Activated CD4-positive, alpha-beta T cell treated with anti-CD3 and anti-CD28 coated beads, Interleukin-2, amount 50 U/mL, for 4 hours (primary cell): Measurements from ENCODE around the gene ELAPOR1.

Source experiments
- DNase-seq, 2 experiments: peaks; one replicate each; pipeline ENCODE4 v3.0.0-alpha.2; 2020

ELAPOR1 gene, protein sequence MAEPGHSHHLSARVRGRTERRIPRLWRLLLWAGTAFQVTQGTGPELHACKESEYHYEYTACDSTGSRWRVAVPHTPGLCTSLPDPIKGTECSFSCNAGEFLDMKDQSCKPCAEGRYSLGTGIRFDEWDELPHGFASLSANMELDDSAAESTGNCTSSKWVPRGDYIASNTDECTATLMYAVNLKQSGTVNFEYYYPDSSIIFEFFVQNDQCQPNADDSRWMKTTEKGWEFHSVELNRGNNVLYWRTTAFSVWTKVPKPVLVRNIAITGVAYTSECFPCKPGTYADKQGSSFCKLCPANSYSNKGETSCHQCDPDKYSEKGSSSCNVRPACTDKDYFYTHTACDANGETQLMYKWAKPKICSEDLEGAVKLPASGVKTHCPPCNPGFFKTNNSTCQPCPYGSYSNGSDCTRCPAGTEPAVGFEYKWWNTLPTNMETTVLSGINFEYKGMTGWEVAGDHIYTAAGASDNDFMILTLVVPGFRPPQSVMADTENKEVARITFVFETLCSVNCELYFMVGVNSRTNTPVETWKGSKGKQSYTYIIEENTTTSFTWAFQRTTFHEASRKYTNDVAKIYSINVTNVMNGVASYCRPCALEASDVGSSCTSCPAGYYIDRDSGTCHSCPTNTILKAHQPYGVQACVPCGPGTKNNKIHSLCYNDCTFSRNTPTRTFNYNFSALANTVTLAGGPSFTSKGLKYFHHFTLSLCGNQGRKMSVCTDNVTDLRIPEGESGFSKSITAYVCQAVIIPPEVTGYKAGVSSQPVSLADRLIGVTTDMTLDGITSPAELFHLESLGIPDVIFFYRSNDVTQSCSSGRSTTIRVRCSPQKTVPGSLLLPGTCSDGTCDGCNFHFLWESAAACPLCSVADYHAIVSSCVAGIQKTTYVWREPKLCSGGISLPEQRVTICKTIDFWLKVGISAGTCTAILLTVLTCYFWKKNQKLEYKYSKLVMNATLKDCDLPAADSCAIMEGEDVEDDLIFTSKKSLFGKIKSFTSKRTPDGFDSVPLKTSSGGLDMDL

DNA sequence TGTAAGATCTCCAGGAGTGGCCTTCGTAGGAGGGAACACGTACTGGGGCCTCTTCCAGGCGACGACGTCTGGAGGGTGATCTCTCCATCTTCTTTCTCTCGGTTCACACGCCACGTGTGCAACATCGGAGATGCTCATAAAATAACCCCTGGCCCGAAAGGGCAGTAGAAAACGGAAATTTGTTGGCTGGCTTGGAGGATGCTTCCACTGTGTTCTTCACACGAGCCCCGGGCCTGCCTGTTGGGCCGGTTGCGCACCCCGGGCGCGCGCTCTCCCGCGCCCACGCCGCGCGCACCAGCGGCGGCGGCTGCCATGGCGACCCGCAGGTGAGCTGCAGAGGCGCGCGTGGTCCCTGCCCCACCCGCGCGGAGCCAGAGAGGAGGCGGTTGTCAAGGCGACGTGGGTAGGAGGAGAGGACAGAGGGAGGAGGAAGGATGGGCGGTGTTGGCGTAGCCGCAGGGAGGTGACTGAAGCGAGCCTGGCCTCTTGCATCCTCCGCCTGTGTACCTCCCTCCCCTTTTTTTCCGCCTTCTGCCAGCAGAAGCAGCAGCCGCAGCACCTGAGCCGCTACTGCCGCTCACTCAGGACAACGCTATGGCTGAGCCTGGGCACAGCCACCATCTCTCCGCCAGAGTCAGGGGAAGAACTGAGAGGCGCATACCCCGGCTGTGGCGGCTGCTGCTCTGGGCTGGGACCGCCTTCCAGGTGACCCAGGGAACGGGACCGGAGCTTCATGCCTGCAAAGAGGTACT is at the start of gene ELAPOR1:
ELAPOR1 (plus strand) TSS at position 526 of the 752 bp plus-strand sequence; CDS start at position 595, 69 bp downstream.
- peak; percentile 93 to 95 for DNase-seq

DNA sequence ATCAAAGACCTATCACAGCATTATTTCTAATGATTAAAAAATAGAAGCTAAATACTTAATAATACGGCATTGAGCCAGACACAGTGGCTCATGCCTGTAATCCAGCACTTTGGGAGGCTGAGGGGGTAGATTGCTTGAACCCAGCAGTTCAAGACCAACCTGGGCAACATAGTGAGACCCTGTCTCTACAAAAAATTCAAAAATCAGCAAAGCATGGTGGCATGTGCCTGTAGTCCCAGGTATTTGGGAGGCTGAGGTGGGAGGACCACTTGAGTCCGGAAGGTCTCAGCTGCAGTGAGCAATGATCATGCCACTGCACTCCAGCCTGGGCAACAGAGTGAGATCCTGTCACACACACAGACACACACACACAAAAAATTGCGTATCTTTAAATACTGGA is 48.8 kb upstream of the ELAPOR1 start:
- DNase-seq = no peak

DNA sequence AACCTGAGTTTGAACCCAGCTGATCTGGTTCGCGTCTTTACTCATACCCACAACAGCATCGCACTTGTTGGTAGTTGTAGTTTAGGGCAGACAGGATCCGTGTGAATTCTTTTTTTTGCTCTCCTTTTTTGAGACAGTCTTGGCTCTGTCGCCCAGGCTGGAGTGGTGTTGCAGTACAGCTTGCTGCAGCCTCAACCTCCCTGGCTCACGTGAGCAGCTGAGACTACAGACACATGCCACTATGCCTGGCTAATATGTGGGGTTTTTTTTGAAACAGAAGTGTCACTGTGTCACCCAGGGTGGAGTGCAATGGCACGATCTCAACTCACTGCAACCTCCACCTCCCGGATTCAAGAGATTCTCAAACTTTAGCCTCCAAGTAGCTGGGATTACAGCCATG is 46.0 kb upstream of the ELAPOR1 start:
- no peak for DNase-seq

DNA sequence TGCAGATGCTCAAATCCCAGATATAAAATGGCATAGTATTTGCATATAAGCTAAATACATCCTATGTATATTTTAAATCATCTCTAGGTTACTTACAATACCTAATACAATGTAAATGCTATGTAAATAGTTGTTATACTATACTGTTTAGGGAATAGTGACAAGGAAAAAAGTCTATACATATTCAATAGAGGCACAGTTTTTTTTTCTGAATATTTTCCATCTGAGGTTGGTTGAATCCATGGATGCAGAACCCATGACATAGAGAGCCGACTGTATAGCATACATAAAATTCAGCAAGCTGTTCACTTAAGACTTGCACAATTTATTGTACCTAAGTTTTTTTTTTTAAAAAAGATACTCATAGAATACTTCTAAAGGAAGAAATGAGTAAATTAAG is 44.6 kb upstream of the ELAPOR1 start:
- no peak for DNase-seq

DNA sequence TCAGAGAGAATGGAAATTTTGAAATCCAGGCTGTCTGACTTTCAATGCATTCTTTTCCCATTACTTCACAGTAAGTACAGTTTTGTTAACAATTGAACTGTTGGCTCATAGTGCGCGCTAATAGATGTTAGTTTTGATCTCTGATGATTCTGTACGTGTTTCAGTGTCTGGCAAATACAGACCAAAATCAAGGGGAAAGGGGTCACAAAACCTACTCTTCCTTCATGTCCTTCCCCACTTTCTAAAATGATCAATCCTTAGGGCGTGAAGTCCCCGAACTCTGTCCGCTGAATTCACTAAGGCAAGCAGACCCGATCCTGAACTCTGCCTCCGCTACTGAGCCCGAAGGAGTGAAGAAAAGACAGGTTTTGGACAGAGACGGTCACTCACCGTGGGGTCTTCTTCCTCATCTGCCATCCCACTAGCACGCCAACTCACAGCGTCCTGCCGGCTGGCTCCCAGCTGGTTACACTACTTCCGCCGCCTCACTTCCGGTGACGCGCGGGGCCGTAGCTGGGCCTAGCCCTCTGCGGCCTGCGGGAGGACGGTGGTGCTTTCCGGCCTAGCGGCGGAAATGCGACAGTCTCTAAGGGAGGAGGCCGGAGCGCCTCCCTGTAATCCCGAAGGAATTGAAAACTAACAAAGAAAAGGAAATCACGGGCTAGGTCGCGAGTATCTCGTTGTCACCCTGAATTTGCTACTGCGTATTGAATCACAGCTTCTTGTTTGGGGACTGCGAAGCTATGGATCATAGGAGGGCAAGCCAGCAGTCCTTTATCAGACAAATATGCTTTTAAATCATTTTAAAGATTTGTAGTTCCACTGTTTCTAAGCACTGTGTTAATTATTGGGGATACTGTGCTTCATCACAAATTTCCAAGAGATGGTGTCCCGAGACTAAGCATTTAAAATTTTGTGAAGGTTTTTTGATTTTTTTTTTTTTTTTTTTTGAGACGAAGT is 38.1 kb upstream of the ELAPOR1 start, which contains the start of gene TAF13:
TAF13 (minus strand) TSS at position 473 of the 960 bp plus-strand sequence; CDS start at position 417, 56 bp downstream.
- peak; percentile 73 to 75 for DNase-seq

DNA sequence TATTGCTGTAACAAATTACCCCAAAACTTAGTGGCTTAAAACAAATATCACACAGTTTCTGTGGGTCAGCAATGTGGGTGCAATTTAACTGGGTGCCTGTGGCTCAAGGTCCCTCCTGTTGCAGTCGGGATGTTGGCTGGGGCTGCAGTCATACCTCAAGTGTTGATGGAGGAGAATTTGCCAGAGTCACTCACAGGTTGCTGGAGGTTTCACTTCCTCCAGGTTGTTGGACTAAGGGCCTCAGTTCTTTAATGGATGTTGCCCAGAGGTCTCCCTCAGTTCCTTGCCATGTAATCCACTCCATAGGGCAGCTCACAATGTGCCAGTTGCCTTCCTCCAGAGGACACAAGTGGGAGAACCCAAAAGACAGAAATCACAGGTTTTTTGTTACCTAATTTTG is 35.6 kb upstream of the ELAPOR1 start:
- no peak for DNase-seq

DNA sequence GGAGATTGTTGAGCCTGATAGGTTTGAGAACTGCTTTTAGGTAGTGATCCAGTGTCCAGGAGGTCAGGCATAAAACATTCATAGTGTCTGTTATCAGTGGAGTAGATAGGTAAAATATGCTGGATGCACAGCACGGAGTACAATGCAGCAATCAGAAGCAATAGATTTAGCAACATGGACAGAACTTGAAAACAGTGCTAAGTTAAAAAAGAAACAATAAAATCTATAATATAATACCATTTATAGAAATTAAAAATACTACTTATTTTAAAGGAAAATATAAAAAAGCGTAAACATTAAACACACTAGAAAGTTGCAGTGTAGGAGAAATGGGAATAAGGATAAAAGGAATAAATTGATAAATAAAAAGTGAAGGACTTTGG is 34.7 kb upstream of the ELAPOR1 start:
- DNase-seq = no peak

DNA sequence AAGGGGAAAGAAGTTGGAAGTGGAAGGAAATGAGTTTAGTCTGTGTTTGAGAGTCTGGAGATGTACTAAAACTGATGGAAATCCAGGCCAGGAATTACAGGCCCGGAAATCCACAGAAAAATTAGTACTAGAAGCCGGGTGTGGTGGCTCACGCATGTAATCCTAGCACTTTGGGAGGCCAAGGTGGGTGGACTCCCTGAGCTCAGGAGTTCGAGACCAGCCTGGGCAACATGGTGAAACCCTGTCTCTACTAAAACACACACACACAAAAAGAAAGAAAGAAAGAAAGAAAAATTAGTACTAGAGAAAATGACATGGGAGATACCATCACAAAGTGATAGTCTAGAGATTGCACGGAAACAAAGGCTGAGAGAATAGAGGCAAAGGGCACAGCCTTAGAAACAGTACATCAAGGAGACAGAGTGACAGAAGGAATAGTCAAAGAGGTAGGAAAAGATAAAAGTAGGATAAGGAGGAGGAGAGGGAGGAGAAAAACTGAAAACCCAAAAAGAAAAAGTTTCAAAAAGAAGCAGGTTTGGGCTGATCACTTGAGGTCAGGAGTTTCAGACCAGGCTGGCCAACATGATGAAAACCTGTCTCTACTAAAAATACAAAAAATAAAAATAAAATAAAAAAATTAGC is 33.4 kb upstream of the ELAPOR1 start:
- no peak for DNase-seq

DNA sequence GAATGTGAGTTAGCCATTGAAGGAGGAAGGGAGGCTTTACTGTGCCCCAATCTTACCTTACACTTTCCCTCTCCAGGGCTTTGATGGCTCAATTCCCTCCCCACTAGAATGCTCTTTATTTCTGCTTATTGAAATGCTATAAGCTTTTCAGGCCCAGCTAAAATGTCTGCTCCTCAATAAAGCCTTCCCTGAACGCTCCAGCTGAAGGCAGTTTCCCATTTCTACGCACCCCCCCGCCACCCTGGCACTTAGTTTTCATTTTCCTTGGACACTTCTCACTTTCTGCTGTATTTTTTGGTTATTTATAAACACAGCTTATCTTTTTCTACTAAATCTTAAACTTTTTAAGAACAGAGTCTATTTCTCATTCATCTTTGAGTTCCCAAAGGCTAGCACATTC is 30.4 kb upstream of the ELAPOR1 start:
- no peak for DNase-seq

DNA sequence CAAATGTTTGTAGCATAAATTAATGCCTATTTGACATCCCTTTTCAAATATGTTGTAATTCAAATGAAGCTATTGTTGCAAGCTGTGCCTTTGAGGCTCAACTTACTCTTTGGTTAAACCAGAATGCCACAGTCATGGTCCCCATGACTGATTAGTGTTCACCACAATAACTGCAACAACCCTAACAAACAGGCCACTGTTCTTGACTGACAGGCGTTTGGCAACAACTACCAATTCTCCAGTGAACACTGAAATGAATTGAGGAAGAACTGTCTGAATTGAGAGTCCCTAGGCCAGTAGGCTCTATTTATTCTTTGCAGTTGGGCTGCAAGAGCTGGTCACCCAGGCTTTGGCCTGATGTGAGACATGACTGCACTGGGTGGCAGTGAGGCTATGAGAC is 30.0 kb upstream of the ELAPOR1 start:
- no peak for DNase-seq

DNA sequence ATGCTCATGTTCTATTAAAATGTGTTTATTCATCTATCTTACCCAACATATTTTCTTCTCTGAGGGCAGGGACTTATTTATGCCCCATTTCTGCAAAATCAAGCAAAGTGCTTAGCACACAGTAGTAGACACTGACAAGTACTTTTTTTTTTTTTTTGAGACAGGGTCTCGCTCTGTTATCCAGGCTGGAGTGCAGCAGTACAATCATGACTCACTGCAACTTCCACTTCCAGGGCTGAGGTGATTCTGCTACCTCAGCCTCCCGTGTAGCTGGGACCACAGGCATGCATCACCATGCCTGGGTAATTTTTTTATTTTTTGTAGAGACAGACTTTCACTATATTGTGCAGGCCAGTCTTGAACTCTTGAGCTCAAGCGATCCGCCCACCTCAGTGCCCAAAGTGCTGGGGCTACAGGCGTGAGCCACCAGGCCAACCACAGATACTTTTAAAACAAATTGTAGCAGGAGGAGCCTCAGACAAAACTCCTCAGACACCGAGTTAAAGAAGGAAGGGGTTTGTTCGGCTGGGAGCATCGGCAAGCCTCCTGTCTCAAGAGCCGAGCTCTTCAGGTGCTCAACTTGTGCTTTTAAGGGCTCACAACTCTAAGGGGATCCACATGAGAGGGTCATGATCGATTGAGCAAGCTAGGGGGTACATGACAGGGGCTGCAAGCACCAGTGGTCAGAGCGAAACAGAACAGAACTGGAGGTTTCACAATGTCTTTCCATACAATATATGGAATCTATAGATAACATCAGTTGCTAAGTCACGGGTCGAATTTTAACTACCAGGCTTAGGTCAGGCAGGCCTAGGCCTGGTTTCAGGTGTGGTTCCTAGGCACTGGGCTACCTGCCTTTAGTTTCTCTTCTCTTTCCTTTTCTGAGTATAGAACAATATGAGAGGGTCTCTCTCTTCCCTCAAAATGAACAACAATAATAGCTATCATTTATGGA is 29.1 kb upstream of the ELAPOR1 start:
- DNase-seq = no peak

DNA sequence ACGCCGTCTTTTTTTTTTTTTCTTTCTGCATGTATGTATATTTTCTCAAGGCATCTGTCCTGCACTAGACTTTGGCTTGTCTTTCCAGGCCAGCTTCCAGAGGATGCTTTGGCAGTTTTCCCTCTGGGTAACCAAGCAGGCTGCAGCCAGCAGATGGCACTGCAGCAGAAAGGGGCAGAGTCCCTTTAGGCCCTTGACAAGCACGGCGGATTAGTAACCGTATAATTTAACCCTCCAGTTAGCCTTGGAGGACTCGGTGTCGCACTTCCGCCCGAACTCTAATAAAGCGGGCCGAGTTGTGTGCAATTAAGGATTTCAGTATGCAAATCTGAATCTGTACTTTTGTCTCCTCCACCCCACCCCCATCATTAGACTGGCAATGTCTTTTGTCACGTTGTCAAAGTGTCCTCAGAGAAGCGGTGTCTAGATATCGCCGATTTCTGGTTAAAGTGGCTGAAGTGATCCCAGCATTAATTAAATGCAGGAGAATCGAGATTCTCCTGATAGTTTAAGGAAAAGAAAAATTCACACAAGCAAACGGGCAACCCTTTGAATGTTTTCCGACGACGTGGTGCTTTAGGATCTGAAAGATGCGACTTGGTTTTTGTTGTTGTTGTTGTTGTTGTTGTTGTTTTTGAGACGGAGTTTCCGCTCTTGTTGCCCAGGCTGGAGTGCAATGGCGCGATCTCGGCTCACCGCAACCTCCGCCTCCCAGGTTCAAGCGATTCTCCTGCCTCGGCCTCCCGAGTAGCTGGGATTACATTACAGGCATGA is 24.5 kb upstream of the ELAPOR1 start:
- DNase-seq = no peak

DNA sequence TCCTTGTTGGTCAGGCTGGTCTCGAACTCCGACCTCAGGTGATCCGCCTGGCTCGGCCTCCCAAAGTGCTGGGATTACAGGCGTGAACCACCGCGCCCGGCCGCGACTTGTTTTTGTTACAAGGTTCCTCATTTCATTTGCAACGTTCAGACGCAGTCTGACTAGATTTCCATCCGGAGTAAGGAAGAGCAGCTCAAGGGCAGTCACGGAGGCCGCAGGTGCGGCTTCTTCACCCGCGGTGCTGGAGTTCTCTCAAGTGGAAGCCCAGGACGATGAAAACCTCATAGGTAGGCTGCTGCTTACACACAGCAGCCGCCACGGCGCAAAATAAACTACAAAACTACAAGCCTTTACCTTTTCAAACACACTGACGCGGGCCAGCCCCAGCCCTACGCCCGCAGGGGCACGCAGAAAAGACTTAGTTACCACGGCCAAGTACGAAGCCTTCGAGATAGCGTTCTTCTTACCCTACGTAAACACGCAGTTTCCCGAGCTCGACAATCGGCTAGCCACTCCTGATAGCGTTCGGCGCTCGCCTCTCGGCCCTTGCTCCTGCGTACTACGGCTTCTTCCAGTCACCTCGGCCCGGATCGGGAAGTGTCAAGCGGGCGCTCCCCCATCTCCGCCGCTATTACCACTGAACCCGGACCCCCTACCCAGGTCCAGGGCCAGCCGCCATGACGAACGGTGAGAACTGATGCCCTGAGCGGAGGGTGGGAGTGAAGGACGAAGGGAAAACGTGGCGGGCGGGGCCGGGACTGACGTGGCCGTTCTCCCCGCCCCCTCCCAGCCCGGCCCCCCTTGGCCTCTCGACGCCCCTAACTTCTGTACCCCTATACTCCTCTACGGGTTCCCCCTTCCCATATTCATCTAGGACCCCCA is 23.5 kb upstream of the ELAPOR1 start, which contains the start of gene TMEM167B:
TMEM167B (plus strand) TSS at position 569 of the 882 bp plus-strand sequence; CDS start at position 678, 109 bp downstream.
- DNase-seq = peak; percentile 81 to 83

DNA sequence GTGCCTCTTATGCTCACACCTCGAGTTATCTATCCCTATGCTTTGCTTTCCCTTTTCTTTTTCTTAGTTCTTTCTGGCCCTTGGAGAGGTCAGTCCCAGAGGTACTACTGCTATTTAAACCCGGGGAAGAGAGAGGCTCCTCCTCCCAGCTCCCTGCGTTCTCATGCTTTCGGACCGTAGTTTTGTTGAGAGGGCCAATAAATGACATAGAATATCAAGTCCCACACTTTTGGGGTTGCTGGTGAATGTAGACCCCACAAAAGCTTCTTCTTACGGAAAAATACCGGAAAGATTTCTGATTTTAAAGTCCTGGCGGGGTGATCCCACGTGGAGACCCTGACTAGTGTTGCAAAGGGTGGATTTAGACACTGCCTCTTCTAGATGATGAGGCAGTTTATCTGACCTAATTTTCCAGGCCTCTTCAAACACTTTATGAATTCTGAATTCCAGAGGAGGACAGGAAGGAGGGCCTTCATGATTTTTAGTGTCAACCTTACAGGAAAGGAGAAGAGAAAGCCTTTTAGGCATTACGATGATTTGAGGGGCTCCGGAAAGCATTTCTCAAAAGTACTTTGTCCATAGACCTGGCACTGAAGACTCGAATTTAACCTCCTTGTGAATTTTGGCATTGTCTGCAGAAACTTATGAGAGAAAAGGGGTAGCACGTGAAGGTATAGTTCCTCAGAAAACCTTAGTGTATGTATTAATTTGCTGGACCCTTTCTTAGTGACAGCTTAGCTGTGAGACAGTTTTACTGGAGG is 22.7 kb upstream of the ELAPOR1 start:
- DNase-seq = no peak

DNA sequence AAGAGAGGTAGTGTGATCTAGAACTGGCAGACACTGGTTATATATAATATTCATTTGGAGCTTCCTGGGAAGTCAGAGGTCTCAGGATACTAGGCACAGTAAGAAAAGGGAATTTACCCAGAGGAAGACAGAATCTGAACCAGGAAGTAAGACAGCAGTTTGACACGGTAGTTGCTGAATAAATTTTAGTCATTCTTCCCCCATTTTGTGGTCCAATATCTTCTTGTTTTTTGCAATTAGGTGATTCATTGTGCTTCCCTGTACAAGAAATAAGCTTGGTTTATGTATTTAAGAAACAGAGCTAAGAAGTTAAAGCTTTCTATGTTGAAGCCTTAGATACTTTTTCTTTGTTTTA is 22.1 kb upstream of the ELAPOR1 start:
- DNase-seq = no peak

DNA sequence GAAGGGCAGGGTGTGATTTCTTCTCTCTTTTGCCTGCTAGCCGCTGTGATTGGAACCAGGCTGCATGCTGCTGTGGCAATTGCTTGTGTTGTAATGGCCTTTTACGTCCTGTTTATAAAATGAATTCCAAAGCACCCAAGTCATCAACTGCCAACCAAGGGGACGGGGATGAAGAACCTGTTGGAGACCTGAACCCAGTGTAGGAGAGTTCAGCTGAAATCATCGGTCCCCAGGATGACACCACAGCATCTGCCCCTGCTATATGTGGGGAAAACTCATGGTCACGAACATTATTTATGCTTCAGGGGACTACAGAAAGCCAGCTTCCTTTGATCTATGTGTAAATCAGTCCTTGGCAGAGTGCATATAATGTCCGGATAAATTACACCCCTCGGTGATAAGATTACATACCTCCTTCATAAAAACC is 19.5 kb upstream of the ELAPOR1 start:
- no peak for DNase-seq

DNA sequence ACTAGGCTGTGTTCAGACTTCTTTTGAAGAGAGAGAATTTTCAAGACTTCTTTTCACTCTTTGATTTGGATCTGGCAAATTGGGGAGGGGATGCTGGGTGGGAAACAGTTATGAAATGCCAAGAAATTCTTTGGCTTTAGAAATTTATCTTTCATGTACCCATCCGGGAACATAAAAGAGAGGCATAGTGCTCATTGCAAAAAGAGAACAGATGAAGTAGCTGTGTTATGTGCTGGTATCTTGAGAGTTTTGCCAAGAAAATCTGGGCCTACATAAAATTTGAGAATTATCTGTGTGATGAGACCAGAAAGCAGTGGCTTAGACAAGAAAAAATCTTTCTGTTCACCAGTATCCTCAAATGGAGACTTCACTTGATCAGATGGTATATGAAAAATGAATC is 19.0 kb upstream of the ELAPOR1 start:
- no peak for DNase-seq
